GM21786 (cell line): ENCODE results near the gene CADPS2.

Source experiments
- ATAC-seq: cut with Tn5 transposase; IDR thresholded peaks from one replicate; pipeline ENCODE4 v1.9.1; 2021; ENCODE audit not compliant: unreplicated experiment

CADPS2 gene

GRCh38 chr7:122618585-122619189, 267.6 kb downstream of the CADPS2 start:
- ATAC-seq: no peak

GRCh38 chr7:122616951-122617350, 269.3 kb downstream of the CADPS2 start:
- ATAC-seq: no peak

- no peak for ATAC-seq
These were observed 280.3 kb downstream of the CADPS2 start for GRCh38 chr7:122605929-122606328.

GRCh38 chr7:122604251-122604650, 282.0 kb downstream of the CADPS2 start:
- ATAC-seq: no peak

GRCh38 chr7:122602800-122603199, 283.5 kb downstream of the CADPS2 start:
- ATAC-seq: no peak

- no peak for ATAC-seq
These were observed 285.6 kb downstream of the CADPS2 start for GRCh38 chr7:122600630-122601029.

GRCh38 chr7:122600042-122600441, 286.2 kb downstream of the CADPS2 start:
- no peak for ATAC-seq

- ATAC-seq: no peak
These were observed 289.0 kb downstream of the CADPS2 start for GRCh38 chr7:122597277-122597676.

- ATAC-seq: no peak
These were observed 290.4 kb downstream of the CADPS2 start for GRCh38 chr7:122595885-122596284.

GRCh38 chr7:122588621-122589020, 297.6 kb downstream of the CADPS2 start:
- no peak for ATAC-seq

GRCh38 chr7:122584676-122585251, 301.5 kb downstream of the CADPS2 start:
- no peak for ATAC-seq

GRCh38 chr7:122578350-122578749, 307.9 kb downstream of the CADPS2 start:
- ATAC-seq: no peak

- no peak for ATAC-seq
These were observed 308.7 kb downstream of the CADPS2 start for GRCh38 chr7:122577449-122578003.

- no peak for ATAC-seq
These were observed 313.6 kb downstream of the CADPS2 start for GRCh38 chr7:122572706-122573105.

GRCh38 chr7:122561326-122561725, 324.9 kb downstream of the CADPS2 start:
- no peak for ATAC-seq

- ATAC-seq: no peak
These were observed 329.3 kb downstream of the CADPS2 start for GRCh38 chr7:122556873-122557542.

- ATAC-seq: no peak
These were observed 330.0 kb downstream of the CADPS2 start for GRCh38 chr7:122556219-122556618.

- no peak for ATAC-seq
These were observed 332.5 kb downstream of the CADPS2 start for GRCh38 chr7:122553761-122554160.

GRCh38 chr7:122552769-122553168, 333.5 kb downstream of the CADPS2 start:
- ATAC-seq: no peak

- no peak for ATAC-seq
These were observed 335.7 kb downstream of the CADPS2 start for GRCh38 chr7:122550545-122550944.

GRCh38 chr7:122549578-122549977, 336.7 kb downstream of the CADPS2 start:
- no peak for ATAC-seq

- ATAC-seq: no peak
These were observed 339.8 kb downstream of the CADPS2 start for GRCh38 chr7:122546496-122546895.
